HG02678 (cell line): ENCODE results near the gene SELL.
"Not testable (repeated sequence)": the region's sequence is repeated elsewhere in the genome, so short reads cannot be mapped to it uniquely, and the experiment has no call there.

Source experiments
- ATAC-seq: cut with Tn5 transposase; IDR thresholded peaks from one replicate; pipeline ENCODE4 v1.9.1; 2021; ENCODE audit warnings: mild to moderate bottlenecking, moderate library complexity; ENCODE audit not compliant: unreplicated experiment

The SELL gene

DNA sequence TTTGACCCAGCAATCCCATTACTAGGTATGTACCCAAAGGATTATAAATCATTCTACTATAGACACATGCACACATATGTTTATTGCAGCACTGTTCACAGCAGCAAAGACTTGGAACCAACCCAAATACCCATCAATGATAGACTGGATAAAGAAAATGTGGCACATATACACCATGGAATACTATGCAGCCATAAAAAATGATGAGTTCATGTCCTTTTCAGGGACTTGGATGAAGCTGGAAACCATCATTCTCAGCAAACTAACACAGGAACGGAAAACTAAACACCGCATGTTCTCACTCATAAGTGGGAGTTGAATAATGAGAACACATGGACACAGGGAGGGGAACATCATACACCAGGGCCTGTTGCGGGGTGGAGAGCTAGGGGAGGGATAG lies 41.2 kb downstream of the SELL start:
- ATAC-seq, result not testable (repeated sequence)

DNA sequence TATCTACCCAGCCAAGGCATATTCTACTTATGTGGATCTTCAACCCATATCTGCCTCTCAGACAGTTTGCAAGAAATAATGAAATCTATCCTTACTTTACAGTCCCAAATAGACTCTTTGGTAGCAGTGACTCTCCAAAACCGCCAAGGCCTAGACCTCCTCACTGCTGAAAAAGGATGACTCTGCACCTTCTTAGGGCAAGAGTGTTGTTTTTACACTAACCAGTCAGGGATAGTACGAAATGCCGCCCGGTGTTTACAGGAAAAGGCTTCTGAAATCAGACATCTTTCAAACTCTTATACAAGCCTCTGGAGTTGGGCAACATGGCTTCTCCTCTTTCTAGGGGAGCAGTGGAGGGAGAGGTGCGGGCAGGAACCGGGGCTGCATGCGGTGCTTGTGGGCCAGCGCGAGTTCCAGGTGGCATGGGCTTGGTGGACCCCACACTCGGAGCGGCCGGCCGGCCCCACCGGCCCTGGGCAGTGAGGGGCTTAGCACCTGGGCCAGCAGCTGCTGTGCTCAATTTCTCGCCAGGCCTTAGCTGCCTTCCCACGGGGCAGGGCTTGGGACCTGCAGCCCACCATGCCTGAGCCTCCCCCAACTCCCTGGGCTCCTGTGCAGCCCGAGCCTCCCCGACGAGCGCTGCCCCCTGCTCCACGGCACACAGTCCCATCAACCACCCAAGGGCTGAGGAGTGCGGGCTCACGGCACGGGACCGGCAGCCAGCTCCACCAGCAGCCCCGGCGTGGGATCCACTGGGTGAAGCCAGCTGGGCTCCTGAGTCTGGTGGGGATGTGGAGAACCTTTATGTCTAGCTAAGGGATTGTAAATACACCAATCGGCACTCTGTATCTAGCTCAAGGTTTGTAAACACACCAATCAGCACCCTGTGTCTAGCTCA lies 43.5 kb downstream of the SELL start:
- not testable (repeated sequence) for ATAC-seq

DNA sequence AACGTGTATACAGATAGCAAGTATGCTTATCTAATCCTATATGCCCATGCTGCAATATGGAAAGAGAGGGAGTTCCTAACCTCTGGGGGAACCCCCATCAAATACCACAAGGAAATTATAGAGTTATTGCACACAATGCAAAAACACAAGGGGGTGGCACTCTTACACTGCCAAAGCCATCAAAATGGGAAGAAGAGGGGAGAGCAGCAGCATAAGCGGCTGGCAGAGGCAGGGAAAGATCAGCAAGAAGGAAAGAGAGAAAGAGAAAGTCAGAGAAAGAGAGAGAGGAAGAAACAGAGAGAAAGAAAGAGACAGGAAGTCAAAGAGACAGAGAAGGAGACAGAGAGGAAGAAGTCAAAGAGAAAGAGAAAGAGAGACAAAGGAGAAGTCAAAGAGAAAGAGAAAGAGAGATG lies 44.2 kb downstream of the SELL start:
- ATAC-seq, result not testable (repeated sequence)

DNA sequence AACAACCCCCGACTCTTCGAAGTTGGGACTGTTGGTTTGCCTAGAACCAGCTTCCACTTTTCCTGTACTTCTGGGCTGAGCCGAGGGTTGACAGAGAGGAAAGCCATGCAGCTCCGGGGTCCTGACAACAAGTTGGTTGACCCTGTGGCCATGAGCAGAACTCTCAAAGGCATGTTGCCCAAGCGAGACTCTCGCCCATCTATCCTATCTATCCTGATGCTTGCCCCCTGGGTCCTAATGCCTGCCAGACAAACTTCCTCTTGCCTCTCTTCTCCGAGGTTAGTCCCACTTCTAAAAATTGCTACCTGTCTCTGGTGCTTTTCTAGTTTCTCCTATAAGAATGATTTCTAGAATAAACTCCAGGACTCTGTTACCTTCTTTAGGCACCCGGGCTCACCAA lies 48.7 kb downstream of the SELL start:
- ATAC-seq, result not testable (repeated sequence)

DNA sequence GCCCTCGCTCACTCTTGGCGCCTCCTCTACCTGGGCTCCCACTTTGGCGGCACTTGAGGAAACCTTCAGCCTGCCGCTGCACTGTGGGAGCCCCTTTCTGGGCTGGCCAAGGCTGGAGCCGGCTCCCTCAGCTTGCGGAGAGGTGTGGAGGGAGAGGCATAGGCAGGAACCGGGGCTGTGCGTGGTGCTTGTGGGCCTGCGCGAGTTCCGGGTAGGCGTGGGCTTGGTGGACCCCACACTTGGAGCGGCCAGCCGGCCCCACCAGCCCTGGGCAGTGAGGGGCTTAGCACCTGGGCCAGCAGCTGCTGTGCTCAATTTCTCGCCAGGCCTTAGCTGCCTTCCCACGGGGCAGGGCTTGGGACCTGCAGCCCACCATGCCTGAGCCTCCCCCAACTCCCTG lies 50.4 kb downstream of the SELL start:
- ATAC-seq, result not testable (repeated sequence)

DNA sequence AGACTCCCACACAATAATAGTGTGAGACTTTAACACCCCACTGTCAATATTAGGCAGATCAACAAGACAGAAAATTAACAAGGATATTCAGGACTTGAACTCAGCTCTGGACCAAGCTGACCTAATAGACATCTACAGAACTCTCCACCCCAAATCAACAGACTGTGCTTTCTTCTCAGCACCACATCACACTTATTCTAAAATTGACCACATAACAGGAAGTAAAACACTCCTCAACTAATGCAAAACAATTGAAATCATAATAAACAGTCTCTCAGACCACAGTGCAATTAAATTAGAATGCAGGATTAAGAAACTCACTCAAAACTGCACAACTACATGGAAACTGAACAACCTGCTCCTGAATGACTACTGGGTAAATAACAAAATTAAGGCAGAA lies 52.6 kb downstream of the SELL start:
- ATAC-seq, result not testable (repeated sequence)

DNA sequence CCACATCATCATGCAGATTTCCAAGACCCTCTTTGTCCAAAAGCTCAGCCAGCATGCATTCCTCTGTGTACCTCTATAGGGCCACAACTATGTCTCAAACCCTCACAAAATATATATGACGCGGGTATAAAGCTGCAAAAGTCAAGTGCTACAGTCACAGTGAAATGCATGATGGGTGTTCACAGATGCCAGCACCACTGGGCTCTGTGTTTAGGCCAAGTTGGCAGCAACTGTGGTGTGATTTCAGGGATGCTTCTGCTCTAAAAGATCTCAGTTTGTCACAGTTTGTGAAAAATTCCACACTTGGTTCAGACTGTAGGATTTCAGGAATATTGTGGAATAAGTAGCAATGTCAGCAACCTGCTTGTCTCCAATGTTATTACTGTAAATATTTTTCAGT lies 57.5 kb downstream of the SELL start:
- no peak for ATAC-seq

DNA sequence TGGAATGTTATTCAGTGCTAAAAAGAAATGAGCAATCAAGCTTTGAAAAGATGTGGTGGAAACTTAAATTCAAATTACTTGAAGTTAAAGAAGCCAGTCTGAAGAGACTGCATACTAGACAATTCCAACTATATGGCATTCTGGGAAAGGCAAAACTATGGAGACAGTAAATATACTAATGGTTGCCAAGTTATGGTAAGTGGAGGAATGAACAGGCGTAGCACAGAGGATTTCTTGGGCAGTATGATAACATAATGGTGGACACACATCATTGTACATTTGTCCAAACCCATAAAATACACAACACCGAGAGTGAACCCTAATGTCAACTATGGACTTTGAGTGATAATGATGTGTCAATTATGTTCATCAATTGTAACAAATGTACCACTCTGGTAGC lies 60.4 kb downstream of the SELL start:
- ATAC-seq, result no peak

DNA sequence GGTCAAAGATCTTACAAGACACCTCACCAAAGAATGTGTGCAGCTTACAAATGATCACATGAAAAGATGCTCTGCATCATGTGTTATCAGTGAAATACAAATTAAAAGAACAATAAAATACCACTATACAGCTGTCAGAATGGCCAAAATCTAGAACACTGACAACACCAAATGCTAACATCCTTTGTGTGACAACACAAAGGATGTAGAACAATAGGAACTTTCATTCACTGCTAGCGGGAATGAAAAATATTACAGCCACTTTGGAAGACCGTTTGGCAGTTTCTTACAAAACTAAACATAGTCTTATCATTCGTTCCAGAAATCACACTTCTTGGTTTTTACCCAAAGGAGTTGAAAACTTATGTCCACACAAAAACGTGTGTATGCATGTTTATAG lies 60.9 kb downstream of the SELL start:
- ATAC-seq, result no peak

DNA sequence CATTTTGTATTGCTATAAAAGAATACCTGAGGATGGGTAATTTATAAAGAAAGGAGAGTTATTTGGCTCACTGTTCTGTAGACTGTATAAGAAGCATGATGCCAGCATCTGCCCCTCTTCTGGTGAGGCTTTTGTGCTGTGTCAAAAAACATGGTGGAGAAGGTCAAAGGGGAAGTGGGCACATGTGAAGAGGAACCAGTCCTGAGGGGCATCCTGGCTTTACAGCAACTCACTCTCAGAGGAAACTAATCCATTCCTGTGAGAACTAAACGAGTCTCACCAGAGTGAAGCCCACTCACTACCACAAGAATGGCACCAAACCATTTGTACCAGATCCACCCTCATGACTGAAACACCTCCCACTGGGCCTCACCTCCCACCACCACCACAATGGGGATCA lies 62.7 kb downstream of the SELL start:
- ATAC-seq, result no peak

DNA sequence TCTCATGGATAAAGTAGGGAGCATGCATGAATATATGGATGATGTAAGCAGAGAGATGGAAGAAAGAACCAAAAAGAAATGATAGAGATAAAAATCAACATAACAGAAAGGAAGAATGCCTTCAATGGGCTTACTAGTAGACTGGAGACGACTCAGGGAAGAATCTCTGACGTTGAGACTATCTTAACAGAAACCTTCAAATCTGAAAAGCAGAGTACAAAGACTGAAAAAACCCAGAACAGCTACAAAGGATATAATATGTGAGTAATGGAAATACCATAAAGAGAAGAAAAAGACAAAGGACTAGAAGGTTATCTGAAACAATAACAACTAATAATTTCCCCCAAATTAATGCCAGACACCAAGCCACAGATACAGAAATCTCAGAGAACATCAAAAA lies 63.2 kb downstream of the SELL start:
- ATAC-seq, result no peak

DNA sequence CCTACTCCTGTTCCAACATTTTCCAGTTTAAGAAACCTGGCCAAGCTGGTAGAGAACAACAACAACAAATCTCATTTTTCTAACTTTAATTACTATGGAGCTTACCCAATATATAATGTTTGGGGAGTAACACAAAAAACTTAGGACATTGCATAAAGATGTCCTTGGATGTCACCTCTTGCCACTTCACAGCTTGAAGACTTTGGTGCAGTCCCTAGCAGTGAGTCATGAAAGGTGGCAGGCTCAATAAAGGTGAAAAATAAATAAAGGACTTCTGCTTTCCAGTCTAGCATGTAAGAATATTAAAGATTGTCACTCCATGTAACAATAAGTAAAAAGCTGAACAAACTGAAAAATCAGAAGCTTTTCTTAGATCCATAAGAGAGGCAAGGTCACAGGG lies 63.9 kb downstream of the SELL start:
- no peak for ATAC-seq

DNA sequence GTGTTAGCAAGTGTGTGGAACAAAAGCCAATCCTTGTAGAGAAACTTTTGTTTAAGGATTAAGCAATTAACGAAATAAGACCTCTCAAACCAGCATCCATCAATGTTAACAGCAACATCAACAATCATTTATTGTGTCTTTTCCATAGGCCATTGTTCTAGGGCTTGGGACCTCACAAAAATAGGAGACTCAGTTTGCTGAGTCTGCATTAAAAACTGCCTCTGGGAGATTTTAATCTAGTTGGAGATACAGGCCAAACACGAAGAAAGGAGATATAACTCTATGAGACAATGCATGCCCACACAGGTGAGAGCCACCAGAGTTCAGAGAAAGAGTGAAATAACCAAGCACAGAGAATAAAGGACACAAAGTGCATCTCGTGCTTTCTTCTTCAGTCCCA lies 67.1 kb downstream of the SELL start:
- no peak for ATAC-seq
